B cell (primary cell): Measurements from ENCODE around the gene SEMA3A. TPM values are rescaled to one million over a fixed set of nuclear protein-coding genes. Genes with fewer than 3 reads are reported as not detected.

Source experiments
- ATAC-seq: fragments of 200-7000 bp; cut with Tn5 transposase; one replicate; pipeline ENCODE4 v1.10.0; 2021; ENCODE audit warnings: low read depth, mild to moderate bottlenecking, moderate number of reproducible peaks, moderate library complexity
- CTCF ChIA-PET: fragments of 350-600 bp; sonication (Branson Sonifier 250); formaldehyde crosslinking; loops from one replicate; lab custom pipeline; 2021; ENCODE audit warnings: antibody characterized with exemption, inconsistent platforms; lab: Charles Lee
- POLR2A ChIA-PET: fragments of 350-600 bp; sonication (Branson Sonifier 250); formaldehyde crosslinking; loops from one replicate; lab custom pipeline; 2021; ENCODE audit warnings: antibody characterized with exemption; lab: Charles Lee
- DNase-seq: peaks from one replicate; pipeline ENCODE4 v3.0.0; 2013
- H2AFZ ChIP-seq: 2 replicates; pipeline ENCODE4 v1.6.1; 2012; ENCODE audit warnings: mild to moderate bottlenecking, low read depth, low read length; ENCODE audit not compliant: insufficient read depth, poor library complexity, severe bottlenecking
- H3K27ac ChIP-seq, 2 donors: 1 replicate in 1 of 2; 2 replicates in 1 of 2; pipeline ENCODE4 v1.5.1; 2012 to 2013; ENCODE audit warnings: low read length in 2 of 2, mild to moderate bottlenecking in 2 of 2, moderate library complexity in 1 of 2
- H3K27me3 ChIP-seq, 4 experiments: fragments of 200-600 bp in 1 of 4; sonication (generic) in 1 of 4; replicated peaks in 1 of 4; 1 replicate in 2 of 4; 2 replicates in 2 of 4; pipeline versions ENCODE4 v1.6.1 to v1.7.0; 2013 to 2016; ENCODE audit warnings: low read length in 3 of 4, mild to moderate bottlenecking in 2 of 4, mixed read lengths in 1 of 4, moderate library complexity in 1 of 4; ENCODE audit not compliant: insufficient read depth in 4 of 4, control insufficient read depth in 3 of 4; ENCODE audit errors: control extremely low read depth in 1 of 4
- H3K36me3 ChIP-seq, 2 experiments: replicated peaks in 1 of 2; 1 replicate in 1 of 2; 2 replicates in 1 of 2; pipeline versions ENCODE4 v1.6.1 to v1.7.1; 2013; ENCODE audit warnings: low read length in 1 of 2; ENCODE audit not compliant: insufficient read depth in 2 of 2, control insufficient read depth in 1 of 2; ENCODE audit errors: control extremely low read depth in 1 of 2, extremely low read depth in 1 of 2
- H3K4me1 ChIP-seq, 2 donors: fragments of 200-600 bp in 1 of 2; sonication (generic) in 1 of 2; 1 replicate in 1 of 2; 2 replicates in 1 of 2; pipeline versions ENCODE4 v1.5.1 to v1.6.1; 2013 to 2017; ENCODE audit warnings: low read length in 2 of 2; ENCODE audit not compliant: control insufficient read depth in 2 of 2, insufficient read depth in 2 of 2
- H3K4me2 ChIP-seq: replicated peaks from 2 replicates; pipeline ENCODE3; 2012; ENCODE audit warnings: mild to moderate bottlenecking, low read depth, low read length; ENCODE audit not compliant: poor library complexity, severe bottlenecking
- H3K4me3 ChIP-seq, 5 experiments: fragments of 200-600 bp in 1 of 5; sonication (generic) in 1 of 5; 1 replicate in 3 of 5; 2 replicates in 2 of 5; pipeline versions ENCODE4 v1.5.1 to v1.7.0; 2011 to 2016; ENCODE audit warnings: low read length in 4 of 5, mild to moderate bottlenecking in 4 of 5, low read depth in 2 of 5, control low read depth in 1 of 5, moderate library complexity in 1 of 5; ENCODE audit not compliant: insufficient read depth in 1 of 5; ENCODE audit errors: control extremely low read depth in 1 of 5, extremely low read depth in 1 of 5
- H3K79me2 ChIP-seq: fragments of 200-600 bp; sonication (generic); one replicate; pipeline ENCODE4 v1.6.0; 2016; ENCODE audit warnings: low read length; ENCODE audit not compliant: control insufficient read depth, insufficient read depth
- H3K9ac ChIP-seq: fragments of 200-600 bp; sonication (generic); 2 replicates; pipeline ENCODE4 v1.6.1; 2017; ENCODE audit warnings: mild to moderate bottlenecking, low read length, moderate library complexity
- H3K9me3 ChIP-seq, 3 donors: one replicate each; pipeline versions ENCODE4 v1.6.1 to v1.7.1; 2013; ENCODE audit warnings: low read length in 2 of 3; ENCODE audit not compliant: control insufficient read depth in 2 of 3, insufficient read depth in 1 of 3; ENCODE audit errors: control extremely low read depth in 1 of 3
- H4K20me1 ChIP-seq: 2 replicates; pipeline ENCODE4 v1.6.0; 2012; ENCODE audit warnings: mild to moderate bottlenecking, low read length; ENCODE audit not compliant: insufficient read depth, control insufficient read depth, poor library complexity, severe bottlenecking
- H3K27ac Mint-ChIP-seq: one replicate; pipeline ENCODE4 v1.8.0; 2021; ENCODE audit warnings: mixed read lengths
- H3K27me3 Mint-ChIP-seq: one replicate; pipeline ENCODE4 v1.8.0; 2021; ENCODE audit warnings: mixed read lengths
- H3K4me1 Mint-ChIP-seq: one replicate; pipeline ENCODE4 v1.8.0; 2021; ENCODE audit warnings: mixed read lengths
- H3K4me3 Mint-ChIP-seq: one replicate; pipeline ENCODE4 v1.8.0; 2021; ENCODE audit warnings: mixed read lengths
- H3K9me3 Mint-ChIP-seq: one replicate; pipeline ENCODE4 v1.8.0; 2022; ENCODE audit warnings: mixed read lengths; ENCODE audit not compliant: insufficient read depth
- EZH2 ChIP-seq: IDR thresholded peaks from 2 replicates; pipeline ENCODE4 v1.6.1; 2012; ENCODE audit warnings: borderline replicate concordance, low read depth, mild to moderate bottlenecking, moderate library complexity, low read length; ENCODE audit not compliant: insufficient read depth, poor library complexity, severe bottlenecking
- WGBS: methylation state at CpG from one replicate; pipeline ENCODE4 v1.1.5; 2013; ENCODE audit warnings: missing lambda C conversion rate; ENCODE audit not compliant: insufficient coverage; 5-methylcytosine and 5-hydroxymethylcytosine counted together
- intact Hi-C: fragments of 100-400 bp; cut with micrococcal nuclease; formaldehyde crosslinking; loops from one replicate; pipeline ENCODE4 v1.10.0; 2022
- polyA plus RNA-seq: library from polyadenylated mRNA; depleted of rRNA; stranded (reverse); fragments of >200 nt; gene quantifications from 2 replicates; pipeline ENCODE4 v1.2.3, GENCODE V29; 2012
- total RNA-seq, 2 donors: library from RNA; stranded (reverse); fragments of 120-200 nt in 1 of 2; gene quantifications; 1 replicate in 1 of 2; 2 replicates in 1 of 2; pipeline versions ENCODE4 v1.2.3 to v1.2.4, GENCODE V29; 2013 to 2022
- TF ChIP-seq, protein P1 (sequence below): fragments of 200-600 bp; IDR thresholded peaks from one replicate; pipeline ENCODE4 v1.8.0; 2022; ENCODE audit warnings: antibody characterized with exemption, mild to moderate bottlenecking

The SEMA3A gene
- total and polyA plus RNA-seq, 2 donors (not counting 1 experiment from before 2014, with no cell fraction given), result not detected

DNA sequence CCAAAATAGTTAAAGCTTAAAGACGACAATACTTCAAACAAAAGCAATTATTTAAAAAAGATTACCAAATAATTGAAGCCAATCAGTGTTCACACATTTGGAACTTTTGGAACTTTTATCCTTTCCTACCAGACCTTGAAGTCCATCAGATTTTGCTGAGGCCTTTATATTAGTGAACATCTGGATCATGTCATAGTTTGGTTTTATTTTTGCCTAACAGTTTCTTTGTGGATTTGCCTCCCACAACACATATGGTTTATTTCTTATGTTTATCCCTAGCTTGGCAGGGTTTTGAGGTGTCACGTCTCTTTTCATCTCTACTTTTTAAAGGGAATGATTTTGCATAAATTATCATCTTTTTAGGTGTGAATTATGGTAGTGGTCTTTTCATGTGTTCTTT is 242.4 kb downstream of the SEMA3A start:
- no peaks in the 10 kb centered on the region for H3K79me2 ChIP-seq
- Mint-ChIP-seq H3K4me1 (no peaks in the 10 kb centered on the region), H3K9me3 (no peaks in the 10 kb centered on the region), H3K27ac (no peak overlapping the region), H3K27me3 (no peaks in the 10 kb centered on the region), H3K4me3 (no peak overlapping the region)
- H3K4me3 ChIP-seq, result no peak overlapping the region
- H3K27ac ChIP-seq, result no peak overlapping the region
- H3K9me3 ChIP-seq, result no peaks in the 10 kb centered on the region
- DNase-seq (no peak), ATAC-seq (no peak)
- 67% methylated on average over 1 of the region's 2 CpGs for WGBS
- H3K27me3 ChIP-seq, result no peaks in the 10 kb centered on the region
- ChIA-PET POLR2A (no interaction called here), CTCF (no interaction called here)
- no peaks in the 10 kb centered on the region for H3K36me3 ChIP-seq
- H3K9ac ChIP-seq, result no peak overlapping the region
- TF ChIP-seq, protein P1, sequence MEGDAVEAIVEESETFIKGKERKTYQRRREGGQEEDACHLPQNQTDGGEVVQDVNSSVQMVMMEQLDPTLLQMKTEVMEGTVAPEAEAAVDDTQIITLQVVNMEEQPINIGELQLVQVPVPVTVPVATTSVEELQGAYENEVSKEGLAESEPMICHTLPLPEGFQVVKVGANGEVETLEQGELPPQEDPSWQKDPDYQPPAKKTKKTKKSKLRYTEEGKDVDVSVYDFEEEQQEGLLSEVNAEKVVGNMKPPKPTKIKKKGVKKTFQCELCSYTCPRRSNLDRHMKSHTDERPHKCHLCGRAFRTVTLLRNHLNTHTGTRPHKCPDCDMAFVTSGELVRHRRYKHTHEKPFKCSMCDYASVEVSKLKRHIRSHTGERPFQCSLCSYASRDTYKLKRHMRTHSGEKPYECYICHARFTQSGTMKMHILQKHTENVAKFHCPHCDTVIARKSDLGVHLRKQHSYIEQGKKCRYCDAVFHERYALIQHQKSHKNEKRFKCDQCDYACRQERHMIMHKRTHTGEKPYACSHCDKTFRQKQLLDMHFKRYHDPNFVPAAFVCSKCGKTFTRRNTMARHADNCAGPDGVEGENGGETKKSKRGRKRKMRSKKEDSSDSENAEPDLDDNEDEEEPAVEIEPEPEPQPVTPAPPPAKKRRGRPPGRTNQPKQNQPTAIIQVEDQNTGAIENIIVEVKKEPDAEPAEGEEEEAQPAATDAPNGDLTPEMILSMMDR, result no peak
- H2AFZ ChIP-seq, result no peak overlapping the region
- H3K4me1 ChIP-seq, result no peaks in the 10 kb centered on the region
- H4K20me1 ChIP-seq, result no peaks in the 10 kb centered on the region
- intact Hi-C loops, result no loop called here
- H3K4me2 ChIP-seq, result no peak overlapping the region

DNA sequence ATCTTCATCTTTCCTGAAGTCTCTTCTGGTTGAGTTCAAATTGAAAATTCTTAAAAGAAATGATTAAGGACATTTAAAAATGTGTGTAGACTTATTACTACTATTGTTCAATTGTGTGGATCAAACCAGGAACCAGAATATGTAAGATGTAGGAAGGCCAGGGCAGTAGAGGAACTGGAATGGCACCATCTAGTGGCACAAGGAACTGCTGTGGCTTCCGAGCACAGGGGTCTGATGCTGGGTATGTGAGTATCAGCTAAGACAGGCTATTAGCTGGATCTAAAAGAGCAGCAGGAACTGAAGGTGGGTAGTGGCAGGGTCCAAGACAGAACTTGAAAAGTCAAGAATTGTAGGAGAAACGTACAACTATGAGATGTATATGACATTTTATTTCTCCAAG is 247.3 kb downstream of the SEMA3A start:
- ATAC-seq, result no peak
- Mint-ChIP-seq H3K4me3 (no peak overlapping the region), H3K9me3 (no peaks in the 10 kb centered on the region), H3K27me3 (no peaks in the 10 kb centered on the region), H3K27ac (no peak overlapping the region), H3K4me1 (no peaks in the 10 kb centered on the region)
- no peak for TF ChIP-seq EZH2
- TF ChIP-seq, protein P1, result no peak
- Histone ChIP-seq H3K4me3 (no peak overlapping the region), H3K9me3 (no peaks in the 10 kb centered on the region), H3K36me3 (no peaks in the 10 kb centered on the region), H3K9ac (no peak overlapping the region), H3K4me1 (no peaks in the 10 kb centered on the region), H4K20me1 (no peaks in the 10 kb centered on the region), H3K79me2 (no peaks in the 10 kb centered on the region), H3K27ac (no peak overlapping the region), H2AFZ (no peak overlapping the region), H3K4me2 (no peak overlapping the region), H3K27me3 (no peaks in the 10 kb centered on the region)
- ChIA-PET CTCF (interaction anchor here (1.1 kb wide), 1 partner anchor 13 kb away, joined by 4 read pairs; no protein-coding TSS in a partner anchor), POLR2A (no interaction called here)
- no peak for DNase-seq
- intact Hi-C loops, result no loop called here
- WGBS, result 67% methylated on average over 1 of the region's 2 CpGs
